ENCODE data around the gene NFX1.

Gene NFX1

GRCh38 chr9:33241298-33241697 is 49.0 kb upstream of the NFX1 start:
- no peak for TF ChIP-seq ZNF660 (tag by site-specific recombination; IDR thresholded peaks at IDR 0.05)
- no peak for TF ChIP-seq ZNF426 (tag by site-specific recombination; IDR thresholded peaks at IDR 0.05)
- TF ChIP-seq ZBTB21 (tag by site-specific recombination; IDR thresholded peaks at IDR 0.05), result no peak
- no peak for TF ChIP-seq ZNF266 (tag by site-specific recombination; IDR thresholded peaks at IDR 0.05; ENCODE audit: low read depth)
- no peak for TF ChIP-seq ZNF280C (tag by site-specific recombination; IDR thresholded peaks at IDR 0.05)
- no peak for TF ChIP-seq ZNF707 (tag by site-specific recombination; IDR thresholded peaks at IDR 0.05)
- TF ChIP-seq FEZF1 (tag by site-specific recombination; IDR thresholded peaks at IDR 0.05), result no peak
- TF ChIP-seq PATZ1 (tag by site-specific recombination; IDR thresholded peaks at IDR 0.05), result no peak
- Histone ChIP-seq H3K4me3 (ENCODE audit: low read depth, low read length) (no peak overlapping the region), H3K36me3 (ENCODE audit: control insufficient read depth in 2 of 2, insufficient read depth in 1 of 2, low read length in 2 of 2) (no peaks in the 10 kb centered on the region), H3K27ac (ENCODE audit: extremely low read depth, low read depth, low read length) (no peak overlapping the region), H3K4me1 (ENCODE audit: control insufficient read depth, insufficient read depth, low read length) (peaks cover 5% of the 10 kb centered on the region), H3K9me3 (ENCODE audit: control insufficient read depth, insufficient read depth, low read depth, low read length) (no peaks in the 10 kb centered on the region)
- ChIA-PET POLR2A (interaction anchor here (1.2 kb wide), 1 partner anchor 33 kb away, joined by 3 read pairs; no protein-coding TSS in a partner anchor), CTCF (interaction anchor here (0.6 to 2.3 kb wide), 4 partner anchors 15 to 660 kb away, joined by 3 to 8 read pairs (median 4); no protein-coding TSS in a partner anchor)

- CTCF ChIA-PET, result interaction anchor here (0.6 kb wide), 1 partner anchor 768 kb away, joined by 3 read pairs; no protein-coding TSS in a partner anchor
- POLR2A ChIA-PET, result interaction anchor here (0.6 kb wide), 1 partner anchor 206 kb away, joined by 3 read pairs; no protein-coding TSS in a partner anchor
Observed at GRCh38 chr9:33242609-33243134, 47.6 kb upstream of the NFX1 start.

More at GRCh38 chr9:33242609-33243134, 47.6 kb upstream of the NFX1 start:
- no peak for TF ChIP-seq ZNF707 (tag by site-specific recombination; IDR thresholded peaks at IDR 0.05)
- TF ChIP-seq GLI4 (tag by site-specific recombination; IDR thresholded peaks at IDR 0.05), result no peak
- no peak for TF ChIP-seq BCL6B (tag by site-specific recombination; IDR thresholded peaks at IDR 0.05)
- no peak for TF ChIP-seq ZNF791 (tag by site-specific recombination; IDR thresholded peaks at IDR 0.05)
- TF ChIP-seq YY1 (tag by site-specific recombination; IDR thresholded peaks at IDR 0.05), result no peak
- TF ChIP-seq ZFP3 (tag by site-specific recombination; IDR thresholded peaks at IDR 0.05; ENCODE audit: low read depth), result no peak
- TF ChIP-seq ZNF132 (tag by site-specific recombination; IDR thresholded peaks at IDR 0.05; ENCODE audit: borderline replicate concordance), result no peak
- TF ChIP-seq ZNF792 (tag by site-specific recombination; IDR thresholded peaks at IDR 0.05), result no peak
- no peak for TF ChIP-seq ZNF391 (tag by site-specific recombination; IDR thresholded peaks at IDR 0.05; ENCODE audit: borderline replicate concordance, low read depth)
- TF ChIP-seq ZIC2 (tag by site-specific recombination; IDR thresholded peaks at IDR 0.05), result no peak
- TF ChIP-seq ZNF830 (tag by site-specific recombination; IDR thresholded peaks at IDR 0.05; ENCODE audit: low read depth), result no peak
- no peak for TF ChIP-seq ZNF112 (tag by site-specific recombination; IDR thresholded peaks at IDR 0.05)
- no peak for TF ChIP-seq HOXD13 (CRISPR knock-in tag; IDR thresholded peaks at IDR 0.05; ENCODE audit: borderline replicate concordance)
- H3K9me3 ChIP-seq (ENCODE audit: control insufficient read depth, insufficient read depth, low read depth, low read length), result no peaks in the 10 kb centered on the region
- H3K4me3 ChIP-seq (ENCODE audit: low read depth, low read length), result no peak overlapping the region
- H3K36me3 ChIP-seq (ENCODE audit: control insufficient read depth in 2 of 2, insufficient read depth in 1 of 2, low read length in 2 of 2), result peaks cover 0 to 2% of the 10 kb centered on the region in 2 experiments; a peak in 1 of 3 replicates
- peaks cover 5% of the 10 kb centered on the region for H3K4me1 ChIP-seq (ENCODE audit: control insufficient read depth, insufficient read depth, low read length)
- H3K27ac ChIP-seq (ENCODE audit: extremely low read depth, low read depth, low read length), result no peak overlapping the region
